HG02981 (cell line): ENCODE results near the gene WNT7A.
"Not testable (repeated sequence)": the region's sequence is repeated elsewhere in the genome, so short reads cannot be mapped to it uniquely, and the experiment has no call there.

Experiments used
- ATAC-seq: cut with Tn5 transposase; IDR thresholded peaks from one replicate; pipeline ENCODE4 v1.9.1; 2021; ENCODE audit warnings: mild to moderate bottlenecking, moderate library complexity; ENCODE audit not compliant: unreplicated experiment

The WNT7A gene

DNA sequence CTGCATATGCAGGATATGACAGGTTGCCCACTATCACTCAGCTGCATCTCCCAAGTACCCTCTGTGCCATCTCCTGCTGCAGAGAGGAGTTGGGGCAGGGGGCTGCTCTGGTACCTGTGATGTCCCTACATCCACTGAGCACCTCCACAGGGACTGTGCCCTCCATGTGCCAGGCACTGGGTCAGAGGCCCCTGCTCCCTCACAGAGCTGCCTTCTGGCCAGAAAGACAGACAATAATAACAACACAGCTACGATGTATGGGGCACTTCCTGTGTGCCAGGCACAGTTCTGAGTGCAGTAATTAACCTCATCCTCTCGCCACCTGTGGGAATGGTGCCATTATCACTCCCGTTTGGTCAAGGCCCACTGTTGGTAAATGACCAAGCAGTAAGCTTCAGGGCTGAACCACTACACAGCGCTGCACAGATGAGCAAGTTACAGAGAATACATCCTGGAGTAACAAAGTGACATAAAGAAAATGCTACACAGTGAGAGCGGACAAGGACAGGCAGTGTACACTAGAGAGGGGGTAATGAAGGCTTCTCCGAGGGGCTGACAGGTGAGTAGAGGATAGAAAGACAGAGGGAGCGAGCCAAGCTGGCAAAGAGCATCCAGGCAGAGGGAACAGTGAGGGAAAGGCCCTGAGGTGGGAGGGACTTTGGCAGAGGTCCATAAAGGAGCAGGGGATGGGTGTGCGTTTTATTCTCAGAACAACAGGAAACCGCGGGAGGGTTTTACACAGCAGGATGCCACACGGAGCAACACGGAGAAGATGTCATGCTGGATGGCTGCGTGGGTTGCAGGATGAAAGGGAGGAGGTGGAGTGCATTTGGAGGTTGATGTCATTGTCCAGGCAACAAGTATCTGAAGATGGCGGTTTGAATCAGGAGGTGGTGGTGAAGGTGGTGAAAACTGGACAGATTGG, 13.6 kb downstream of the WNT7A start:
- no peak for ATAC-seq

DNA sequence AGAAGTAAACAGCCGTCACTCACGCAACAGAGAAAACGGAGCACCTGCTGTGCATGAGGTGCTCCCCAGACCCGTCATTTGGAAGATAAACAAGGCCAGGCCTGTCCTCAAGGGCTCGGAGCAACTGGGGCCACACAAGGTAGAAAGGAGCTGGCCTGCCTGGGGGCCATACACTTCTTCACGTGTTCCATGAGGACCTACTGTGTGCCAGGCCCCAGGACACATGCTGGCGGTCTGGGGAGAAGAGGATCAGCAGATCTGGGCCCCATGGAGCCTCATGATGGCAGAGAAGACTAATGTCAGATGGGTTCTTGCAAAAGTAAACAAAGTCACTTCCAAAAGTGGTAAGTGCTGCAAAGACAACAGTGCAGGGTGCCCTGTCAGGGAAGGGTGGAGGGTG, 14.3 kb downstream of the WNT7A start:
- no peak for ATAC-seq

DNA sequence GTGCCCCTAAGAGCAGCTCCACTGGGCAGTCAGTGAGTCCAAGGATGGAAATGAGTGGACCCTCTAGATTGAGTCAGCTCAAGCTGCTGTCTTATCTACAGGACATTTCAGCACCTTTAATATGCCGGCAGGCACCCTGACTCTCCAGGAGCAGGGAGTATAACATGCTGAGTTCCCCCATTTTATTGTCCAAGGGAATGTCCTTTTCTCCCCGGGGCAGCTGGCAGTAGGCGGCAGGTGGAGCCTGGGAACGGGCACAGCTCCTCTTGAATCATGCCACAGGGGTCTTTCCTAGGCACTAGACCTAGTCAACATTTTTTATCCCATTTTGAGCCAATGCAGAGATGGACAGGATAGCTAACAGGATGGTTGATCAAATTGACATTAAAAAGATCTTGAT, 14.8 kb downstream of the WNT7A start:
- no peak for ATAC-seq

DNA sequence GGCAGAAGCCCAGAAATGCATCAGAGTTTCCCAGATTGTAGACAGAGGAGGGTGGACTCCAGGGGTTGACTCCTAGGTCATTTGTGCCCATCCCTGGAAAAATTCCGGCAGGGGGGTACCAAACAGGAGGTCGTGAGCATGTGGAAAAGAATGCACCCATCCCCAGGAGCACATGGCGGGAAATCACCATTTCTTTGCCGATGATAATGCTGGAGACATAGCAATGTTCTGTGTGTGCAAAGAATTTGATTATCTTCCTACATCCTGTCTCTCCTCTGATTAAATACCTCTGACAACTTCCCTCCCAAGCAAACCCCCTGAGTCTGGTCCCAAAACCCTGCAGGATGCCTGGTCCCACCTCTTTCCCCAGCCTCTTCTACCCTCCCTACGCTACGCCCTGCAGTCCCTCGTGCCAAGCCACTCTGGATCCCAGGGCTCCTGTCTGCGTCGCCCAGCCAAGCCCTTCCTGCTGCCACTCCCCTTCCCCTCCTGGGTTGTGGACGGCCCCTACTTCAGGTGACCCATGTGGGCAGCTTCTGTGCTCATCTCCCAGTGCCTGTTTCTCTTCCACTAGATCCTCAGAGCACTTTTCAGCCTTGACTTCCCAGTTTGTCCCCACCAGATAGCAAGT, 15.8 kb downstream of the WNT7A start:
- ATAC-seq = no peak

DNA sequence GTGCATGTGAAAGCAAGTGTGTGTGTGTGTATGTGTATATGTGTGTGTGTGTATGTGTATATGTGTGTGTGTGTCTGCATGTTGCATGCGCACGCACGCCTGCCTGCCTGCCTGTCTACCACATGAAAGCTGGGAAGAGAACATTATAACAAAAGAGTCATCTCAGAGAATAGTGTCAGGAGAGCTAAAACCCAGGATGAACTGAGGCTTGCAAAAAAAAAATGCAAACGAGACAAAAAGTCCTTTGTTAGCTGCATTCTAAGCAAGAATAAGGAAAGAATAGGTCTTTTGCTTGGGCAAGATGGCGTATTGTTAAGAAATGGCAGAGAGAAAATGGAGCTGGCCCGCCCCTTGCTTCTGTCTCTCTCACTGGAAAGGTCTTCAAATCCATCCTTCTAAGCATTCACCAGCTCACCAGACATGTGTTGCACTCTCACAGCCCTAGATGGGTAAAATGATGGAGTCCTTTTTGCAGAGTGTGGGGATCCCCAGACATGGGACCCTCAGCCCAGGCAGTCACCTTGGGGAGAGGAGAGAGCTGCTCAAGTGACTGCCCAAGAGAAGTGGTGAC, 16.4 kb downstream of the WNT7A start:
- ATAC-seq = no peak

DNA sequence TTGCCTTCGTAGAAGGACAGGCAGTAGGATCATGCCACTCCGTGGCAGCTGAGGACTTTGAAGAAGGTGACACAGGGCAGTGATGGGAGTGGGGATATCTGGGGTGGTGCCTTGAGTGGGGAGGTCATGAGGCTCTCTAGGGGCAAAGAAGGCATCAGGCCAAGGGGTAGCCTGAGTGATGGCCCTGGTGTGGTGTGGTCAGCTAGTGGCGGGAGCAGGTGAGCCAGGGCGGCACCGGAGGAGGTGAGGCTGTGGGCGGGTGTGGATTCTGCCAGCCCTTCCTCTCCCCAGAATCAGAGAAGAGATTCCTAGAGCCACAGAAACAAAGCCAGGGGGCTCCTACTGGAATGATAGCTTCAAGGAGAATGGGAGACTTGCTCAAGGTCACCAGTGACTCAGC, 18.4 kb downstream of the WNT7A start:
- ATAC-seq = no peak

DNA sequence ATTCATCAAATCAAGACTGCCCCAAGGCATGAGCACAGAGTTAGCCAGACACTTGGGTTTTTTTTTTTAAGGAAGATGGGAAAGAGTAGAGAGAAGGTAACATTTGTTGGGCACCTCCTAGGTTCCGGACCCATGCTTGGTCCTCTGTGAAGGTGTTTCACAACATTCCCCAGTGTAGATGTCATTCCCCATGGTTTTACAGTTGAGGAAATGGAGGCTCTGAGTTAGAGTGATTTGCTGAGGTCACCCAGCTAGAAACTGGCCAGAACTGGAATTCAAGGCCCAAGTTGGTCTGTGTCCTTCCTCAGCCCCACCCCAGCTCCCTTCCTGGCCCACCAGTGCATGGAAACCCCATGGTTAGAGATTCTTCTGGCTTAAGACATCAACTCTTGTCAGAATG, 19.9 kb downstream of the WNT7A start:
- no peak for ATAC-seq

DNA sequence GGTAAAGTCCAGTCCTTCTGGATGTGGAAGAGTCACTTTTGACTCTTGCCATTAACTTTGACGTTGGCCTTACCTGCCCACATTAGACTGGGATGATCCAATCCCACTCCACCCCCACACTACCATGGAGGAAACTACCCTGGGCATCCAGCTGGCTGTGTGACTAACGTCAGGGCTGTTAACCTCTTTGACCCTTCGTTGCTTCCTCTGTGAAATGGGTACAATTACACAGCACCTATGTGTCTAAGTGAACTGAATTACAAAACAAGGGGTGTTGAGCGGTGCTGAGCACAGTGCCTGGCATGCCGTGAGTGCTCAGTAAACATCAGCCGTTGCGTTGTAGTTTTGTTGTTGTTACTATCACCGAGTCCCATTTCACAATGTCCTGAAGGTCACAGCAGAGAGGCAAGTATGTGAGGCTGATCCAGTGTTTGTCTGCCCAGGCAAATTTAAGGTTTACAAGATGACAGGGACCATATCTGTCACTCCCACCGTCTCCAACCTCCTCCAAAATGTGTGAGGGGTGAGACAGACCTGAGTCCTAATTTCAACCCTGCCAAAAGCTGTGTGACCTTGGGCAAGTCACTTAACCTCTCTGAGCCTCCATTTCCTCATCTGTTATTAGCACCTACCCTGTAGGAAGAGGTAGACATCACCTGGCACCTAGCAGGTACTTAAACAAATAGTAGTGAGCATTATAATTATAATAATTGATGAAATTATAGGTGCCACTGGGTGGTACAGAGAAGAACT, 20.9 kb downstream of the WNT7A start:
- ATAC-seq = no peak

DNA sequence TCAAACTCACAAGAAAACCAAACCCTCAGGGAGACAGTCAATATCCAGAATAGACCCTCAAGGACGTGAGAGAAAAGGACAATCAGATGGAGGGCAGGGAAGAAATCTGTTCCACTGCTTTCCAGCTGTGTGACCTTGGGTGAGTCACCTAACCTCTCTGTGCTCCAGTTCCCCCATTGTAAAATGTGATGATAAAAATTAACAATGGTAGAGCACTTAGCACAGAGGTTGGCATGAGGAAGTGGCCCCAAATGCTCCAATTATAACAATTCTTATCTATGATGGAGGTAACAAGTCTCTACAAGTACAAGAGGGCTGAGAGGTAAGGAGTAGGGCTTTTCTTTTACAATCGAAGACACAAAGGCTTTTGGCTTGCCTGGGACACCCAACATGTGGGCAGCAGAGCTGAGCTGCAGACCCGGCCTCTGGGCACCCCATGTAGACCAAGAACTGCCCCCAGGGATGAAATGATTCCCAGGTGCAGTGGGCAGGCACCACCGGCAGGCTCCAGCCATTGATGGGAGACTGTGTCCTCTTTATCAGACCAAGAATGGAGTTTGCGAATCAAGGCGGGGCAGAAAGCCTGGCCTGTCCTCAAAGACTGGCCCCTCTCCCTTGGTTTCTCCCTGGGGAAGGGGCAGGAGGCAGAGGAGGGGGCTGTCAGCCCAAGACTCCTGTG, 22.0 kb downstream of the WNT7A start:
- ATAC-seq = no peak

DNA sequence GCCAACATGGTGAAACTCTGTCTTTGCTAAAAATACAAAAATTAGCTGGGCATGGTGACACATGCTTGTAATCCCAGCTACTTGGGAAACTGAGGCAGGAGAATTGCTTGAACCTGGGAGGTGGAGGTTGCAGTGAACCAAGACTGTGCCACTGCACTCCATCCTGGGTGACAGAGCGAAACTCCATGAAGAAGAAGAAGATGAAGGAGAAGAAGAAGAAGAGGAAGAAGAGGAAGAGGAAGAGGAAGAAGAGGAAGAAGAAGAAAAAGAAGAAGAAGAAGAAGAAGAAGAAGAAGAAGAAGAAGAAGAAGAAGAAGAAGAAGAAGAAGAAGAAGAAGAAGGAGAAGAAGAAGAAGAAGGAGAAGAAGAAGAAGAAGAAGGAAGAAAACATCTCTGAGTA, 23.2 kb downstream of the WNT7A start:
- ATAC-seq = not testable (repeated sequence)

DNA sequence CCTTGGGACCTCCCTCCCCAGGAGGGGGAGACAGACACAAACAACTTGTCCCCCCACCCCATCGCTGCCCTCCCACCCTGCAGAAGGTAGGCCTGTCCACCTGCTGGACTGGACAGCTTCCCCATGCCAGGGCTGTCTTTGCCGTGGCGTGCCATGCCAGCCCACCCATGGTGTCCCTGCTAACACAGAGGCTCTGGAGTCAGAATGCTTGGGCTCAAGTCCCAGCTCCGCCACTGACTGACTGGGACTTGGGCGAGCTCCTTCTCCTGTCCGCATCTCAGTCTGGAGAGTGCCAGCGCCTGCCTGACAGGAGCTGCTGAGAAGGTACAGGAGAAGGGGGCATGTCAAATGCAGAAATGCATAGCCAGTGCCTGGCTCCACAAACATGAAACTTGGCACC, 23.9 kb downstream of the WNT7A start:
- no peak for ATAC-seq

DNA sequence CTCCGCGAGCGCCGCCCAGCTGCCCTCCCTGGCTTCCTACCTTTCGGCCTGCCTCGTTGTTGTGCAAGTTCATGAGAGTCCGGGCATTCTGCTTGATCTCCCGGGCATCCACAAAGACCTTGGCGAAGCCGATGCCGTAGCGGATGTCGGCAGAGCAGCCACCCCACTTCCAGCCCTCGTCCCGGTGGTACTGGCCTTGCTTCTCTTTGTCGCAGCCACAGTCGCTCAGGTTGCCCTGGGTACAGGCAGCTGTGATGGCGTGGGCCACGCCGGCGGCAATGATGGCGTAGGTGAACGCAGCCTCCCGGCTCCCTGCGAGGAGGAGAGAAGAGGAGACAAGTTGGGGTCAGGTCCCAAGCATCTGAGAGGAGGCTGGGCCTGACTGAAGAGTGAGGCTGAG, 25.4 kb downstream of the WNT7A start:
- ATAC-seq = no peak

DNA sequence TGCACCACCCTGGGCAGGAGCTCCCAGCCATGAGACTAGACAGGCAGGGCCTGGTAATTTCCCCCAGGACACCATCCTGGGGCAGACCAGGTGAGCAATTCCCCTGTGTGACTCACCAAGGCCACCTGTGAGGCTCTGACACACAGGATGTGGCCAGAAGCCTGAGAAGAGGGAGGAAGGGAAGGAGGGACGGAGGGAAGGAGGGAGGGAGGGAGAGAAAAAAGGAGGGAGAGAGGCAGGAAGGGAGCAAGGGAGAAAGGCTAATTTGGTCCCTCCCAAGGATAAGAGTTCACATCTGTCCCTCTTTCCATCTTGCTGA, 25.9 kb downstream of the WNT7A start:
- ATAC-seq = no peak

DNA sequence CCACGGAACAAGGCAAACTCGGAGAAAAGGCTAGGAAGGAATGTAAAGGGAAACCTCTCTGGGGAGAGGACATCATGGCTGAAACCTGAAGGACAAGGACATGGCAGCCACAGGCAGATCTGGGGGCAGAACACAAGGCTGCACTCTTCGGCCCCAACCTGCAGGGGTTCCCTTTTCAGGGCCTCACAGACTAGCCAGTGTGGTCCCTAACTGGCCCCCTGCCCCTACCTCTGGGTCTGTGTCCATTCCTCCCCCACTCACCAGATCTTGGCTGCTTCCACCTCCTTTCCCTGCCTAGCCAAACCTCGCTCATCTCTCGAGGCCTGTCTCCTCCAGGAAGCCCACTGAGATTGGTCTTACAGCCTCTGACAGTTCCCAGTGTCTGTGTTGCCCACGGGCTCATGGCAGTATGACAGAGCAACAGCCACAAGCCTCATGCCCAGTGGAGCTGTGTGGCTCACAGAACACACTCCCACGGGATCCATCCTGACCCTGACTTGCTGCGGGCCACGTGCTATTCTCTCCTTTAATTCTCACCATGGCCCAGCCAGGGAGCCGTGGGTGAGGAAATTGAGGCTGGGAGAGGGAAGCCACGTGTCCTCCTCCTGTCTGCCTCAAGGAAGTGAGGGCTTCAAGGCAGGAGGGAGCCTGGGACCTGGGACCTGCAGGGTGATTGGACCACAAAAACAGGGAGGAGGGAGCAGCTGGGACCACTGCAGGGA, 26.5 kb downstream of the WNT7A start:
- ATAC-seq = no peak

DNA sequence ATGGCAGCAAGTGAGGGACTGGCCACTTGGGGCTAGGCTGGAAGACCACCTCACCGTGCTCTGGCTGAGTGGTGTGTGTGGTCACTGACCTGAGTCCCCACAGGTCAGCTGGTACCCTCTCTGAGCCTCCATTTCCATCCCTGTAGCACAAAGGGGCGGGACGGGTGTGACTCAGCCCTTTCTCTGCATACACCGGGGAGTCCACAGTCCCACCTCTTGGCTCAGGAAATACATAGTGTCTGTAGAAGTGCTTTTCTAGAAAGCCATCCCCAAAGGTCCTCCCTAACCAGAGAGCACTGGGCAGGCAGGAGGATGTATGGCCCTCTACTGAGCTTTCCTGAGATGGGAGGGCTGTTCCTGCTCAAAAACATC, 27.2 kb downstream of the WNT7A start:
- no peak for ATAC-seq

DNA sequence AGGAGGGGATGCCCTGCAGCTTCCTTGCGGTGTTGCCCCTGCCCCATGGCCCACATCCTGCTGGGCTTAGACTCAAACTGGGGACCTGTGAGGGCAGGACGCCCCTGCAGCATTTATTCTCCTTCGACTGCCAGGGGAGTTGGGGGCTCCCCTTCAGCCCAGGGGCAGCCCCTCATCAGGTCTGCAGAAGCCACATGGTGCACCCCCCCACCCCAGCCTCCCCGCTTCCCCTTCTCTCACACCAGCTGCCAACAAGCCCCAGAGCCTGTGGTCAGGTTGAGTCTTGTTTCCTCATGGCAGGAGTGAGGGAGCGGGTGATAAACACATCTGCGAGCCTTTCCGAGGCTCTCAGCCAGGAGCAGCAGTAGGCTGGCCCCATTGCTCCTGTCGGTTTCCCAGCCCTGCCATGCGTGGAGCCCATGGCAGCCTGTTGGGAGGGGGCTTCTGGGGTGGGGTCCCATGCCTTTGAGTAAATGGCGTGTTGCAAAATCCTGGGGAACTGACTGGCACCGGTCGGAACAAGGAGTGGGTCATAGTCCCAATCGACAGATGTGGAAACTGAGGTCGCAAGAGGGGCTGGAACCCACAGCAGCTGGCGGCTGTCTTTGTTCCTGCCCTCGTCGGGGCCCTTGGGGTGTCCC, 27.8 kb downstream of the WNT7A start:
- ATAC-seq = no peak

DNA sequence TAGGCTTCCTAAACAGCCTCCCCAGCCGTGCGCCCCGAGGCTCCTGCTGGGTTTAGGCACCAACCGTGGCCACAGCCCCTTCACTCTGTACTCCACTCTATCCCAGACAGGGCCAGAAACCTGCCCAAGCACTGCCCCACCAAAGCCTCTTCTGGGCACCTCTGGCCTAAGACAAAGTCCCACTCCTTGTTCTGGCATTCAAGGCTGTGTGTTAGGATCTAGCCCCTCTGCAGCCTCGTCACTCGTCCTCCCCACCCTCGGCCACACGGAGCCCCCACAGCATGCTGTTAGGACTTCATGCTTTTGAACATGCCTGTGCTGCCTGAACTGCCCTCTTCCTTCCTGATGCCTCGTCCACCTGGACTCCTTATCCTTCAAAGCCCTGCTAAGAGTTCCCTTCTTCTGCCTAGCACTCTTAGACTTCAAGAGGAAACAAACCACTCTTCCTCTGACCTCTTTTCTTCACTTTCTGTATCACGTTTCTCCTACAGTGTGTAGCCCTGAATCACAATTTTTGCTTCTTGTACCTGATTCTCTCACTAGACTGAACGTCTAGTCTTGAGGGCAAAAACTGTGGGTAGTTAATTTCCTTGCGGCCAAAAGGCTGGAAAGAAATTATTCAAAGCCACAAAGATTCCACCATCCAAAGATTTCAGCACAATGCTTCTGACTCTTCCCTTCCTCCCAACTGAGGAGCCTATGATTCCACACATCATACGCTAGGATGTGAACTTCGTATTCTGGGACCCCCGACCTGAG, 28.6 kb downstream of the WNT7A start:
- ATAC-seq = no peak

DNA sequence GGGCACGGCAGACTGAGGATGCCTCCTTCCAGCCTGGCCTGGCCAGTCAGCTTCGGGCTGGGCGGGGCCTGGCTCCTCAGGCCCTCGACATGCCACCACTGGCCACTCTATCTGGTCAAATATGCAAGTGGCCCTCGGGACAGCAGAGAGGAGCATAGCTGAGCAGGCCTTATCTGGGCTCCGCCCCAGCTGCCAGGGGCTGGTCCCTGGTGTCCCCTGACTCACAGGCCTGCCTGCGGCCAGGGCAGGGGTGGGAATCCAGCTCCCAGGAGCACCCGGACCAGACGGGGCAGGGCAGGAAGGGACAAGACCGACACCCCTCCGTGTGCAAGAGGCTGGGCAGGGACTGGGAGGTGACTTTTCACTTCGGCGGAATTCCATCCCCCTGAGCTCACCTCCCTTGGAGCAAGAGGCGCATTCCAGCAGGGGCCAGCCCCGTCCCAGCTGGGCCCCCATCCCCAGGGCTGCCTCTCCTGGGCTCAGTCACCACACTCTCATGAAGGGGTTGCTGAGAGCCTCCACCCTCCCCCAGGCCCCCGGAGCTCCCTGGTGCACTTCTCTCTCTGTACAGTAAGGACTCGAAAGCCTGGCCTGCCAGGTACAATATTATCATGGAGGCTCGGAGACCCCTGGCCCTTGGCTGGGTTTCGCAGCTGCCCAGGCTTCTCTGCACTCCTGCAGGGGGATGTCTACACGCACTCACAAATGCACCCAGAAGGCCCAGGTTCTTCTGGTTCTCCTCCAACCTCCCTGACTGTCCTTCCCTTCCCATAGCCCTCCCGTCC, 29.5 kb downstream of the WNT7A start:
- ATAC-seq = no peak
